ENCODE data around the gene KLHL5.

The KLHL5 gene

GRCh38 chr4:39045827-39046221 lies 16.2 kb upstream of the KLHL5 start:
- Histone ChIP-seq H3K9ac (ENCODE audit: low read length) (no peak overlapping the region), H3K9me3 (ENCODE audit: control insufficient read depth, low read length) (no peaks in the 10 kb centered on the region), H3K36me3 (ENCODE audit: control insufficient read depth, insufficient read depth, low read length) (no peaks in the 10 kb centered on the region), H3K27me3 (ENCODE audit: control insufficient read depth, insufficient read depth, low read length) (no peaks in the 10 kb centered on the region), H3K4me3 (ENCODE audit: low read length) (no peak overlapping the region), H3K4me1 (ENCODE audit: control insufficient read depth, insufficient read depth, low read length) (peaks cover 16% of the 10 kb centered on the region)

DNA sequence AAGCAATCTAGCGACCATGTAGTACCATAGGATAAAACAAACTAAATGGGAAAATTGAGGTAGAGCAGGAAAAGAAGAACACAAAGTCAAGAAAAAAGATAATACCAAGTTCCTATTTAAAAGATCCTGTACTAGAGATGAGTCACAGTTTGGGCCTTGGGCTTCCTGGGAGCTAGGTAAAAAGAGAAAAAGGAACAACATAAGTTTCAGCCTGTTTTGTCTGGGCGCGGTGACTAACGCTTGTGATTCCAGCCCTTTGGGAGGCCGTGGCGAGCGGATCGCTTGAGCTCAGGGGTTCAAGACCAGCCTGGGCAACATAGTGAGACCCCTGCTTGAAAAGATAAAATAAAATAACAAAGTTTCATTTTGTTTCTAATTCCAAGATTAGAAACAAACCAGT lies 15.8 kb upstream of the KLHL5 start:
- no peaks in the 10 kb centered on the region for H3K36me3 ChIP-seq (ENCODE audit: control insufficient read depth, insufficient read depth, low read length)
- H3K9me3 ChIP-seq (ENCODE audit: control insufficient read depth, low read length) = no peaks in the 10 kb centered on the region
- H3K9ac ChIP-seq (ENCODE audit: low read length) = no peak overlapping the region
- H3K4me1 ChIP-seq (ENCODE audit: control insufficient read depth, insufficient read depth, low read length) = peaks cover 16% of the 10 kb centered on the region
- H3K27me3 ChIP-seq (ENCODE audit: control insufficient read depth, insufficient read depth, low read length) = no peaks in the 10 kb centered on the region
- no peak overlapping the region for H3K4me3 ChIP-seq (ENCODE audit: low read length)

GRCh38 chr4:39047681-39048080 lies 14.4 kb upstream of the KLHL5 start:
- Histone ChIP-seq H3K9ac (ENCODE audit: low read length) (no peak overlapping the region), H3K4me3 (ENCODE audit: low read length) (no peak overlapping the region), H3K36me3 (ENCODE audit: control insufficient read depth, insufficient read depth, low read length) (no peaks in the 10 kb centered on the region), H3K27me3 (ENCODE audit: control insufficient read depth, insufficient read depth, low read length) (no peaks in the 10 kb centered on the region), H3K9me3 (ENCODE audit: control insufficient read depth, low read length) (no peaks in the 10 kb centered on the region), H3K4me1 (ENCODE audit: control insufficient read depth, insufficient read depth, low read length) (peaks cover 16% of the 10 kb centered on the region)

DNA sequence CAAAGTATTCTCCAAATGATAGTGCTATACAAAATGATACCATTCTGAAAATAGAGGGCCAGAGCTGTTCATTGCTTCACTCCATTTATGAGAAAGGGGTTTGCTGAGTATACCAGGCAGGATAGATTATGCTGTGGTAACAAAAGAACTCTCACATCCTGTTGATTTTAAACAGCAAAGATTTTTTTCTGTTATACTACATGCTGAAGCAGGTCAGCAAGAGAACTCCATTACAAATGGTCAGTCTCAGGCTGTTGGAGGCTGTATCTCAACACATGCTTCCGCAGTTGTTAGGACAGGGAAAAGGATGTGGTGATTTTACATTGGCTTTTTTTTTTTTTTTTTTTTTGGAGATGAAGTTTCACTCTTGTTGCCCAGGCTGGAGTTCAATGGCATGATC lies 13.7 kb upstream of the KLHL5 start:
- no peak overlapping the region for H3K9ac ChIP-seq (ENCODE audit: low read length)
- H3K4me1 ChIP-seq (ENCODE audit: control insufficient read depth, insufficient read depth, low read length) = peaks cover 13% of the 10 kb centered on the region
- no peaks in the 10 kb centered on the region for H3K27me3 ChIP-seq (ENCODE audit: control insufficient read depth, insufficient read depth, low read length)
- no peak overlapping the region for H3K4me3 ChIP-seq (ENCODE audit: low read length)
- H3K36me3 ChIP-seq (ENCODE audit: control insufficient read depth, insufficient read depth, low read length) = no peaks in the 10 kb centered on the region
- no peaks in the 10 kb centered on the region for H3K9me3 ChIP-seq (ENCODE audit: control insufficient read depth, low read length)

DNA sequence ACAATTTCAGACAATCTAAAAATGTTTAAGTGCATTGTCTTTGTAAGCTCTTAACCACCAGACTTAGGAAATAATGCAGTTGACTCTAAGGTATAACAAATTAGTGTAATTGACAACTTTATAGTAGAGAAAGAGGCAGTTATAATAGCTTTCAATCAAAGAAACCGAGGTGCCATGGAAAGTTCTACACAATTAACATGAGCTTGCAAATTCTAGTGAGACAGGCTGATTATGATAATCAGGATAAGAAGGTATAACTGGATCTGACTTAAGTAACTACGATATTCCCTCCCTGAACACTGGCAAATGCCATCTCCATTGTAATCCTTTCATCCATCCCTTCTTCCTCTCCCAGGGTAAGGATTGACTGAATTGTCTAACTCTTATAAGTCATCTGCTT lies 11.4 kb upstream of the KLHL5 start:
- Histone ChIP-seq H3K9ac (ENCODE audit: low read length) (no peak overlapping the region), H3K4me3 (ENCODE audit: low read length) (no peak overlapping the region), H3K9me3 (ENCODE audit: control insufficient read depth, low read length) (no peaks in the 10 kb centered on the region), H3K27me3 (ENCODE audit: control insufficient read depth, insufficient read depth, low read length) (no peaks in the 10 kb centered on the region), H3K36me3 (ENCODE audit: control insufficient read depth, insufficient read depth, low read length) (no peaks in the 10 kb centered on the region), H3K4me1 (ENCODE audit: control insufficient read depth, insufficient read depth, low read length) (peaks cover 4% of the 10 kb centered on the region)

GRCh38 chr4:39051492-39051891 lies 10.5 kb upstream of the KLHL5 start:
- Histone ChIP-seq H3K9me3 (ENCODE audit: control insufficient read depth, low read length) (no peaks in the 10 kb centered on the region), H3K4me1 (ENCODE audit: control insufficient read depth, insufficient read depth, low read length) (peaks cover 4% of the 10 kb centered on the region), H3K36me3 (ENCODE audit: control insufficient read depth, insufficient read depth, low read length) (no peaks in the 10 kb centered on the region), H3K9ac (ENCODE audit: low read length) (no peak overlapping the region), H3K4me3 (ENCODE audit: low read length) (no peak overlapping the region), H3K27me3 (ENCODE audit: control insufficient read depth, insufficient read depth, low read length) (no peaks in the 10 kb centered on the region)

DNA sequence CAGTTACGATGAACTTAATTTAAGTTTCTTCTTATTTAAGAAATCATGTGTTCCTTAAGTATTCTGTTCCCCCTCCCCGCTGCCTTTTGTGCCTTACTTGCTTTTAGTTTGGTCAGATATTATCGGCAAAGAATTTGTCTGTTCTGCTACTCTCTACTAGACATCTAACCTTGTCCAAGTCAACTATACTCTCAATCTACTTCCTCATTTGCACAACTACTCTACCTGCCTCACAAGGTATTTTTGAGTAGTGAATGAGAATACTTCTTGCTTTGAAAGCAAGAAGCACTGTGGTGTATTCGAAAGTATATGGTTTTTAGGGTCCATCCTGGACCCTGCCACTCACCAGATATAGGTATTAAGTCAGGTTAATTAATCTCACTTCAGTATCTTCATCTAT lies 8.0 kb upstream of the KLHL5 start:
- no peaks in the 10 kb centered on the region for H3K27me3 ChIP-seq (ENCODE audit: control insufficient read depth, insufficient read depth, low read length)
- H3K9ac ChIP-seq (ENCODE audit: low read length) = no peak overlapping the region
- no peaks in the 10 kb centered on the region for H3K36me3 ChIP-seq (ENCODE audit: control insufficient read depth, insufficient read depth, low read length)
- no peak overlapping the region for H3K4me3 ChIP-seq (ENCODE audit: low read length)
- no peaks in the 10 kb centered on the region for H3K9me3 ChIP-seq (ENCODE audit: control insufficient read depth, low read length)
- H3K4me1 ChIP-seq (ENCODE audit: control insufficient read depth, insufficient read depth, low read length) = no peaks in the 10 kb centered on the region

DNA sequence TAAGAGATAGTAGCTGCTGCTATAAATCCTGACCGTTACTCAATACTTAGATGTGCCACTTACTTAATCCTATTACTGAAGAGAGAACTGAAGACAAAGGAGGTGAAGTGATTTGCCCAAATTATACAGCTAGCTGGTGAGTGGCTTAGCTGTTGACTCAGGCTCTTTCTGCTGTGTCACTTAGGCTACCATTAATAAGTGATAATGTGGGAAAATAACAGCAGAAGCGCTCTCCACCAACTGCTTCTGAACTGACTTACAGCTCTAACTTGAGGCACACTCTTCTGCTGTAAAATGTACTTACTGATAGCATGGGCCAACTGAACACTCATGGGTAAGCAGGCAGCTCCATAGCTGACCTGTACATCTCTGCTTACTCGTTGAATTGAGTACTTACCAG lies 7.5 kb upstream of the KLHL5 start:
- Histone ChIP-seq H3K27me3 (ENCODE audit: control insufficient read depth, insufficient read depth, low read length) (no peaks in the 10 kb centered on the region), H3K4me3 (ENCODE audit: low read length) (no peak overlapping the region), H3K9me3 (ENCODE audit: control insufficient read depth, low read length) (no peaks in the 10 kb centered on the region), H3K4me1 (ENCODE audit: control insufficient read depth, insufficient read depth, low read length) (no peaks in the 10 kb centered on the region), H3K36me3 (ENCODE audit: control insufficient read depth, insufficient read depth, low read length) (no peaks in the 10 kb centered on the region), H3K9ac (ENCODE audit: low read length) (no peak overlapping the region)

GRCh38 chr4:39056023-39056422 lies 6.0 kb upstream of the KLHL5 start:
- no peak overlapping the region for H3K4me3 ChIP-seq (ENCODE audit: low read length)
- H3K4me1 ChIP-seq (ENCODE audit: control insufficient read depth, insufficient read depth, low read length) = no peaks in the 10 kb centered on the region
- H3K27me3 ChIP-seq (ENCODE audit: control insufficient read depth, insufficient read depth, low read length) = no peaks in the 10 kb centered on the region
- no peak overlapping the region for H3K9ac ChIP-seq (ENCODE audit: low read length)
- H3K9me3 ChIP-seq (ENCODE audit: control insufficient read depth, low read length) = no peaks in the 10 kb centered on the region
- no peaks in the 10 kb centered on the region for H3K36me3 ChIP-seq (ENCODE audit: control insufficient read depth, insufficient read depth, low read length)

DNA sequence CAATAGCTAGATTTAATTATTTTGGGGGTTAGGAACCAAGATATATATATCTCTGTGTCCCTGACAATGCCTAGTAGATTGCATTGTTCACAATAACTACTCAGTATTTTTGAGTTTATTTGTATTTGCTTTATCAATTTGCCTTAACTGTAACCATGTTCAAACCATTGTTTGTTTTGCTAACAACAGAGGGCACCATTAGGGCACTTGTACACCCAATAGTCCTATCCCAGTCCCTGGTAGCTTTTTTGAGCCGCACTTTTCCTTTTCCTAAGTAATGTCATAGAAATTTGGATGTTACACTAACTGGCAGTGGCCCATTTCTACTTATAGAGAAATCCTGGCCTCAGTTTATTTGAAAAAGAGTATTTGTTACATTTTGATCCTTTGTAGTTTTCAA lies 575 bp upstream of the KLHL5 start:
- Histone ChIP-seq H3K27me3 (ENCODE audit: control insufficient read depth, insufficient read depth, low read length) (no peaks in the 10 kb centered on the region), H3K36me3 (ENCODE audit: control insufficient read depth, insufficient read depth, low read length) (no peaks in the 10 kb centered on the region), H3K4me3 (ENCODE audit: low read length) (no peak overlapping the region), H3K4me1 (ENCODE audit: control insufficient read depth, insufficient read depth, low read length) (no peaks in the 10 kb centered on the region), H3K9ac (ENCODE audit: low read length) (no peak overlapping the region), H3K9me3 (ENCODE audit: control insufficient read depth, low read length) (no peaks in the 10 kb centered on the region)

GRCh38 chr4:39062770-39063097 lies 702 bp downstream of the KLHL5 start:
- no peak overlapping the region for H3K4me3 ChIP-seq (ENCODE audit: low read length)
- no peaks in the 10 kb centered on the region for H3K9me3 ChIP-seq (ENCODE audit: control insufficient read depth, low read length)

GRCh38 chr4:39063430-39063829 lies 1.4 kb downstream of the KLHL5 start:
- no peaks in the 10 kb centered on the region for H3K36me3 ChIP-seq (ENCODE audit: control insufficient read depth, insufficient read depth, low read length)
- H3K4me3 ChIP-seq (ENCODE audit: low read length) = no peak overlapping the region

More at GRCh38 chr4:39062770-39063097, 702 bp downstream of the KLHL5 start:
- no peaks in the 10 kb centered on the region for H3K27me3 ChIP-seq (ENCODE audit: control insufficient read depth, insufficient read depth, low read length)
- H3K36me3 ChIP-seq (ENCODE audit: control insufficient read depth, insufficient read depth, low read length) = no peaks in the 10 kb centered on the region
- no peak overlapping the region for H3K9ac ChIP-seq (ENCODE audit: low read length)
- no peaks in the 10 kb centered on the region for H3K4me1 ChIP-seq (ENCODE audit: control insufficient read depth, insufficient read depth, low read length)

GRCh38 chr4:39066371-39066770 lies 4.3 kb downstream of the KLHL5 start:
- H3K9ac ChIP-seq (ENCODE audit: low read length) = no peak overlapping the region
- no peaks in the 10 kb centered on the region for H3K4me1 ChIP-seq (ENCODE audit: control insufficient read depth, insufficient read depth, low read length)
- no peaks in the 10 kb centered on the region for H3K36me3 ChIP-seq (ENCODE audit: control insufficient read depth, insufficient read depth, low read length)
- no peaks in the 10 kb centered on the region for H3K9me3 ChIP-seq (ENCODE audit: control insufficient read depth, low read length)
- H3K27me3 ChIP-seq (ENCODE audit: control insufficient read depth, insufficient read depth, low read length) = no peaks in the 10 kb centered on the region
- H3K4me3 ChIP-seq (ENCODE audit: low read length) = no peak overlapping the region

More at GRCh38 chr4:39063430-39063829, 1.4 kb downstream of the KLHL5 start:
- Histone ChIP-seq H3K9me3 (ENCODE audit: control insufficient read depth, low read length) (no peaks in the 10 kb centered on the region), H3K9ac (ENCODE audit: low read length) (no peak overlapping the region), H3K4me1 (ENCODE audit: control insufficient read depth, insufficient read depth, low read length) (no peaks in the 10 kb centered on the region), H3K27me3 (ENCODE audit: control insufficient read depth, insufficient read depth, low read length) (no peaks in the 10 kb centered on the region)
